Coronary artery (tissue), 2 donors: ENCODE results near the gene POMT2.
"Not testable (repeated sequence)": the region's sequence is repeated elsewhere in the genome, so short reads cannot be mapped to it uniquely, and the experiment has no call there.

Experiments
- DNase-seq: peaks from one replicate; pipeline ENCODE4 v3.0.0-alpha.2; 2017; ENCODE audit warnings: low spot score
- H3K27ac ChIP-seq, 2 donors: fragments of 200-600 bp; sonication (generic); one replicate each; pipeline ENCODE4 v1.5.1; 2016 to 2019
- H3K4me3 ChIP-seq: fragments of 200-600 bp; sonication (generic); 2 replicates; pipeline ENCODE4 v1.5.1; 2016; ENCODE audit warnings: mild to moderate bottlenecking, moderate library complexity
- CTCF ChIP-seq: fragments of 200-600 bp; sonication (generic); IDR thresholded peaks from one replicate; pipeline ENCODE4 v1.5.1; 2019; ENCODE audit warnings: antibody characterized with exemption

Gene POMT2

GRCh38 chr14:77339407-77339806, 18.7 kb upstream of the POMT2 start:
- H3K4me3 ChIP-seq, result no peak overlapping the region
- DNase-seq, result no peak
- TF ChIP-seq CTCF, result no peak
- H3K27ac ChIP-seq, result no peak overlapping the region

GRCh38 chr14:77338302-77338701, 17.6 kb upstream of the POMT2 start:
- Histone ChIP-seq H3K4me3 (no peak overlapping the region), H3K27ac (no peak overlapping the region)
- DNase-seq, result no peak
- no peak for TF ChIP-seq CTCF

- Histone ChIP-seq H3K27ac (no peak overlapping the region), H3K4me3 (no peak overlapping the region)
- no peak for TF ChIP-seq CTCF
- DNase-seq, result no peak
Measured at GRCh38 chr14:77337880-77338279, 17.2 kb upstream of the POMT2 start.

- DNase-seq, H3K27ac ChIP-seq, H3K4me3 ChIP-seq: not testable (repeated sequence)
Measured at GRCh38 chr14:77337255-77337654, 16.6 kb upstream of the POMT2 start.

GRCh38 chr14:77335576-77335975, 14.9 kb upstream of the POMT2 start:
- DNase-seq, result no peak
- Histone ChIP-seq H3K4me3 (no peak overlapping the region), H3K27ac (no peak overlapping the region)
- no peak for TF ChIP-seq CTCF

GRCh38 chr14:77329872-77330271, 9.2 kb upstream of the POMT2 start:
- TF ChIP-seq CTCF, result no peak
- no peak for DNase-seq
- Histone ChIP-seq H3K27ac (no peak overlapping the region), H3K4me3 (no peak overlapping the region)

- Histone ChIP-seq H3K4me3 (no peak overlapping the region), H3K27ac (no peak overlapping the region)
- DNase-seq, result no peak
- no peak for TF ChIP-seq CTCF
Measured at GRCh38 chr14:77327111-77327510, 6.4 kb upstream of the POMT2 start.

- no peak for TF ChIP-seq CTCF
- H3K27ac ChIP-seq, result no peak overlapping the region
- H3K4me3 ChIP-seq, result no peak overlapping the region
- DNase-seq, result no peak
Measured at GRCh38 chr14:77325746-77326094, 5.0 kb upstream of the POMT2 start.
